BE2C (cell line): Measurements from ENCODE around the gene ZBED1.

ENCODE experiments used
- DNase-seq: peaks from one replicate; pipeline ENCODE4 v3.0.0-alpha.2; 2020
- H3K27me3 ChIP-seq: fragments of 250-450 bp; sonication (Bioruptor Pico); 2 replicates; pipeline ENCODE4 v1.5.1; 2020; ENCODE audit warnings: mild to moderate bottlenecking
- H3K36me3 ChIP-seq: fragments of 250-450 bp; sonication (Bioruptor Pico); 2 replicates; pipeline ENCODE4 v1.5.1; 2020; ENCODE audit warnings: mild to moderate bottlenecking
- H3K4me1 ChIP-seq: fragments of 250-450 bp; sonication (Bioruptor Pico); 2 replicates; pipeline ENCODE4 v1.5.1; 2020
- H3K4me3 ChIP-seq: 2 replicates; pipeline ENCODE4 v1.5.1; 2011; ENCODE audit warnings: low read depth, low read length
- H3K9me3 ChIP-seq: fragments of 250-450 bp; sonication (Bioruptor Pico); 2 replicates; pipeline ENCODE4 v1.5.1; 2020
- CTCF ChIP-seq: IDR thresholded peaks from 2 replicates; pipeline ENCODE4 v1.5.1; 2012; ENCODE audit warnings: mild to moderate bottlenecking, low read depth, low read length

Gene ZBED1

GRCh38 chrX:2445662-2446623, 54.8 kb downstream of the ZBED1 start:
- no peak for DNase-seq
- Histone ChIP-seq H3K4me3 (no peak overlapping the region), H3K4me1 (no peaks in the 10 kb centered on the region), H3K27me3 (no peaks in the 10 kb centered on the region), H3K36me3 (no peaks in the 10 kb centered on the region), H3K9me3 (no peaks in the 10 kb centered on the region)
- no peak for TF ChIP-seq CTCF

GRCh38 chrX:2442694-2443093, 58.1 kb downstream of the ZBED1 start:
- H3K9me3 ChIP-seq = no peaks in the 10 kb centered on the region
- TF ChIP-seq CTCF = no peak
- no peaks in the 10 kb centered on the region for H3K36me3 ChIP-seq
- H3K27me3 ChIP-seq = no peaks in the 10 kb centered on the region
- no peak overlapping the region for H3K4me3 ChIP-seq
- DNase-seq = no peak
- no peaks in the 10 kb centered on the region for H3K4me1 ChIP-seq

- no peak overlapping the region for H3K4me3 ChIP-seq
- H3K4me1 ChIP-seq = no peaks in the 10 kb centered on the region
- H3K27me3 ChIP-seq = no peaks in the 10 kb centered on the region
- no peak for DNase-seq
- H3K36me3 ChIP-seq = no peaks in the 10 kb centered on the region
- TF ChIP-seq CTCF = no peak
- no peaks in the 10 kb centered on the region for H3K9me3 ChIP-seq
Observed at GRCh38 chrX:2441466-2441865, 59.3 kb downstream of the ZBED1 start.

GRCh38 chrX:2439613-2440012, 61.2 kb downstream of the ZBED1 start:
- Histone ChIP-seq H3K4me3 (no peak overlapping the region), H3K36me3 (no peaks in the 10 kb centered on the region), H3K27me3 (no peaks in the 10 kb centered on the region), H3K9me3 (no peaks in the 10 kb centered on the region), H3K4me1 (no peaks in the 10 kb centered on the region)
- TF ChIP-seq CTCF = no peak
- DNase-seq = no peak
